BJ (cell line): ENCODE results near the gene KBTBD3. TPM values are rescaled to one million over a fixed set of nuclear protein-coding genes. Genes with fewer than 3 reads are reported as not detected.

Experiments used
- CTCF ChIA-PET: fragments of 350-600 bp; formaldehyde crosslinking; extraction: SDS; loops from one replicate; lab custom pipeline; 2021; ENCODE audit warnings: antibody characterized with exemption, inconsistent platforms; lab: Yijun Ruan, JAX
- POLR2A ChIA-PET: fragments of 300-600 bp; sonication (Branson Sonifier 250); formaldehyde crosslinking; extraction: SDS; loops from one replicate; lab custom pipeline; 2021; ENCODE audit warnings: antibody characterized with exemption; lab: Charles Lee
- DNase-seq: peaks from one replicate; pipeline ENCODE4 v3.0.0-alpha.2; 2011; ENCODE audit warnings: low read depth
- H3K27me3 ChIP-seq: 2 replicates; pipeline ENCODE4 v1.6.0; 2011; ENCODE audit warnings: low read length; ENCODE audit not compliant: control insufficient read depth, insufficient read depth
- H3K36me3 ChIP-seq: 2 replicates; pipeline ENCODE4 v1.5.1; 2011; ENCODE audit warnings: low read length; ENCODE audit not compliant: control insufficient read depth, insufficient read depth
- H3K4me3 ChIP-seq: 2 replicates; pipeline ENCODE4 v1.5.1; 2011; ENCODE audit warnings: low read depth, mild to moderate bottlenecking, control low read depth, low read length
- CTCF ChIP-seq: IDR thresholded peaks from 2 replicates; pipeline ENCODE4 v1.5.1; 2011; ENCODE audit warnings: low read depth, mild to moderate bottlenecking, control low read depth, inconsistent platforms, low read length, moderate library complexity; ENCODE audit not compliant: insufficient read depth
- polyA plus RNA-seq: library from polyadenylated mRNA; depleted of rRNA; stranded (reverse); fragments of >200 nt; gene quantifications from 2 replicates; pipeline ENCODE4 v1.2.3, GENCODE V29; 2011

KBTBD3 gene
- polyA plus RNA-seq, 1 experiment, result 1.2 TPM

- ChIA-PET POLR2A (no interaction called here), CTCF (no interaction called here)
- TF ChIP-seq CTCF, result no peak
- Histone ChIP-seq H3K27me3 (no peaks in the 10 kb centered on the region), H3K36me3 (no peaks in the 10 kb centered on the region), H3K4me3 (peak within 1 kb of the TSS; percentile 72)
- peak; percentile 96 for DNase-seq
Measured at GRCh38 chr11:106021967-106022794, 55.0 kb downstream of the KBTBD3 start, which contains the start of gene MSANTD4. Gene MSANTD4, minus strand, starts transcription at chr11:106022240. Its CDS starts 11,323 bp downstream, at chr11:106010917.

GRCh38 chr11:106021181-106021966 lies 55.8 kb downstream of the KBTBD3 start:
- no peaks in the 10 kb centered on the region for H3K36me3 ChIP-seq
- DNase-seq, result peak; percentile 21
- no peak for TF ChIP-seq CTCF
- H3K27me3 ChIP-seq, result no peaks in the 10 kb centered on the region
- H3K4me3 ChIP-seq, result peak overlapping the region; percentile 72
- POLR2A ChIA-PET, result no interaction called here
- CTCF ChIA-PET, result no interaction called here

GRCh38 chr11:106017093-106017492 lies 60.1 kb downstream of the KBTBD3 start:
- CTCF ChIA-PET, result interaction anchor here (0.8 to 1.2 kb wide), 2 partner anchors 11 to 13 kb away, joined by 3 read pairs; no protein-coding TSS in a partner anchor
- Histone ChIP-seq H3K4me3 (no peak overlapping the region), H3K36me3 (no peaks in the 10 kb centered on the region), H3K27me3 (no peaks in the 10 kb centered on the region)
- TF ChIP-seq CTCF, result no peak
- POLR2A ChIA-PET, result no interaction called here
- DNase-seq, result no peak

- DNase-seq, result no peak
- TF ChIP-seq CTCF, result no peak
- Histone ChIP-seq H3K4me3 (no peak overlapping the region), H3K36me3 (peaks cover 4% of the 10 kb centered on the region; the same call in 1 of the 2 replicates), H3K27me3 (no peaks in the 10 kb centered on the region)
- CTCF ChIA-PET, result interaction anchor here (0.6 kb wide), 1 partner anchor 9 kb away, joined by 3 read pairs; no protein-coding TSS in a partner anchor
- POLR2A ChIA-PET, result no interaction called here
Measured at GRCh38 chr11:106015066-106015465, 62.1 kb downstream of the KBTBD3 start.

GRCh38 chr11:106014620-106015019 lies 62.5 kb downstream of the KBTBD3 start:
- H3K36me3 ChIP-seq, result peaks cover 5% of the 10 kb centered on the region; the same call in 1 of the 2 replicates
- POLR2A ChIA-PET, result no interaction called here
- CTCF ChIA-PET, result interaction anchor here (0.6 kb wide), 1 partner anchor 9 kb away, joined by 3 read pairs; no protein-coding TSS in a partner anchor
- H3K4me3 ChIP-seq, result no peak overlapping the region
- no peak for DNase-seq
- H3K27me3 ChIP-seq, result no peaks in the 10 kb centered on the region
- TF ChIP-seq CTCF, result no peak
